H7 (cell line): Measurements from ENCODE around the gene ORAI3. TPM values are rescaled to one million over a fixed set of nuclear protein-coding genes. Genes with fewer than 3 reads are reported as not detected.

ENCODE experiments used
- DNase-seq: peaks from one replicate; pipeline ENCODE4 v3.0.0; 2012
- H3K27me3 ChIP-seq: 2 replicates; pipeline ENCODE4 v1.6.0; 2011; ENCODE audit warnings: mild to moderate bottlenecking, low read length; ENCODE audit not compliant: control insufficient read depth, insufficient read depth
- H3K36me3 ChIP-seq: replicated peaks from 2 replicates; pipeline ENCODE4 v1.5.1; 2011; ENCODE audit warnings: low read length; ENCODE audit not compliant: control insufficient read depth, insufficient read depth
- H3K4me3 ChIP-seq: 2 replicates; pipeline ENCODE4 v1.5.1; 2011; ENCODE audit warnings: low read depth, mild to moderate bottlenecking, control low read depth, low read length, moderate library complexity; ENCODE audit not compliant: insufficient read depth
- total RNA-seq: library from RNA; depleted of rRNA; stranded (reverse); fragments of >200 nt; shearing (Covaris generic); gene quantifications from 2 replicates; pipeline ENCODE4 v1.2.3, GENCODE V29; 2014

ORAI3 gene
- total RNA-seq, 1 experiment from 2014 or later = 18.4 TPM

DNA sequence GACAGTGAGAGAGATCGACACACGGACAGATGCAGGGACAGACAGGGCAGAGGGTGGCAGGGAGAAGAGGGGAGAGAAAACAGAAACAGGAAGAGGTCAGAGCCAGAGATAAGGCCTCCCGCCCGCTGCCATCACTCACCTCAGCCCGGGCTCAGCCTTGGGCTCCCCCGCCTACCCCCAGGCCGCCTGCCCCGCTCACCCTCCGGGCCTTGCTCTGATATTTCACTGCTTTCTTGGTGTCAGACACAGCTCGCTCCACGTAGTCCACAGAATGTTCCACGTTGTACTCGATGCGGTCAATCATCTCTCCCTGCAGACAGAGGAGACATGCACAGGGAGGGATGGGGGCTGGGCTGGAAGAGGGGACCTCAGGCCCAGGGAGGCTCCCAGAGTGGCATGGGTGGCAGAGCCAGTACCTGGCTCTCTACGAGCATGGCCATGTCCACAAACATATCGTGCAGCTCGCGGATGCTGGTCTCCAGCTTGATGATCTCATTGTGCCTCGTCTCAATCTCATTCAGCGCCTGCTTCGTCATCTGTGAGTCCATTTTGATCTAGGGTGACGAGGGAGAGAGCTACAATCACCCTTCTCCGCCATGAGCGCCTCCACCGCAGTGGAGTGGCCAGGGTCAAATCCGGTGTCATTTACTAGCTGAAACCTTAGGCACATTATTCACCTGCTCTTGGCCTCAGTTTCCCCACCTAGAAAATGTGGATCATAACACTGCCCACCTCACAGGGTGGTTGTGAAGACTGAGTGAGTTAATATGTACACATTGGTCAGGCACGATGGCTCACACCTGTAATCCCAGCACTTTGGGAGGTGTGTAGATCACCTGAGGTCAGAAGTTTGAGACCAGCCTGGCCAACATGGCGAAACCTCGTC lies 44.3 kb downstream of the ORAI3 start:
- H3K36me3 ChIP-seq = no peaks in the 10 kb centered on the region; the same call in 1 of the 2 replicates
- no peak for DNase-seq
- H3K27me3 ChIP-seq = no peaks in the 10 kb centered on the region; the same call in 1 of the 2 replicates
- H3K4me3 ChIP-seq = no peak overlapping the region

DNA sequence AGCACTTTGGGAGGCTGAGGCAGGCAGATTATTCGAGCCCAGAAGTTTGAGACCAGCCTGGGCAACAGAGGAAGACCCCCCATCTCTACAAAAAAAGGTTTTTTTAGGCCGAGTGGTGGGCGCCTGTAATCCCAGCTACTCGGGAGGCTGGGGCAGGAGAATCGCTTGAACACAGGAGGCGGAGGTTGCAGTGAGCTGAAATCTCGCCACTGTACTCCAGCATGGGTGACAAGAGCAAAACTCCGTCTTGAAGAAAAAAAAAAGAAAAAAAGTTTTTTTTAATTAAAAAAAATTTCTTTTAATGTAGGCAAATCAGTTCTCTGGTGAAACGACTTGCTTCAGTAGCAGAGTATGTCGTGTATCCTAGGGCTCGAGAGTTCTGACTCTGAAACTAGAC lies 47.1 kb downstream of the ORAI3 start:
- peak overlapping the region; percentile 67 for H3K4me3 ChIP-seq
- H3K27me3 ChIP-seq = no peaks in the 10 kb centered on the region; the same call in 1 of the 2 replicates
- DNase-seq = no peak
- no peaks in the 10 kb centered on the region; the same call in 1 of the 2 replicates for H3K36me3 ChIP-seq

DNA sequence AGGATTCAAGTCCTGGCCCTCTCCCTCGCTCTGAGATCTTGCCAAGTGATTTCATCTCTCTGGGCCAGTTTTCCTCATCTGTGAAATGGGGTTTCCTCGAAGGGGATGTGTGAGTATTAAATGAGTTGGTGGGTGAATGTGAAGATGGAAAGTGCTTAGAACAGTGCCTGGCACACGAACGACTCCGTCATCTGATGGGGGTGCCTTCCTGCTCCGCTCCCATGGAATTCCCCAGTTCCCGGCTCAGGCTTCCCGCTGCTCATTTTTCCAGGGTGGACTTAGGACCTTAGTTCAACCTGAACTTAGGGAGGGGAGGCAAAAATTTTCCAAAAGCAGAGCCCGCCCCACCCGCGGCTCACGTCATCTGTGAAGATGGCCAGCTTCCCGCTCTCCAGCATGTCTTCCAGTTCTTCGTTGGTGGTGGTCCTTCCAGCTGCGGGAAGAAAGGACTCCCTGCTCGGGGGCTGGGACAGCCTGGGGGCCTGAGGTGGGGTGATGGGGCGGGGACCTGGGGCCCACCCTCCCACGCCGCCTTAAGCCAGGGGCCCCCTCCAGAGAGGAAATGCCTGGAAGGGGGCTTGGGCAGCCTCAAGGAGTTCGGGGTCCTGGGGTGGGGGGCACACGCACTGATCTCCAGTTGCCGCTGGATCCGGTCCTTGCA lies 47.6 kb downstream of the ORAI3 start:
- Histone ChIP-seq H3K4me3 (peak overlapping the region; percentile 67), H3K36me3 (no peaks in the 10 kb centered on the region), H3K27me3 (no peaks in the 10 kb centered on the region; the same call in 1 of the 2 replicates)
- DNase-seq = no peak

DNA sequence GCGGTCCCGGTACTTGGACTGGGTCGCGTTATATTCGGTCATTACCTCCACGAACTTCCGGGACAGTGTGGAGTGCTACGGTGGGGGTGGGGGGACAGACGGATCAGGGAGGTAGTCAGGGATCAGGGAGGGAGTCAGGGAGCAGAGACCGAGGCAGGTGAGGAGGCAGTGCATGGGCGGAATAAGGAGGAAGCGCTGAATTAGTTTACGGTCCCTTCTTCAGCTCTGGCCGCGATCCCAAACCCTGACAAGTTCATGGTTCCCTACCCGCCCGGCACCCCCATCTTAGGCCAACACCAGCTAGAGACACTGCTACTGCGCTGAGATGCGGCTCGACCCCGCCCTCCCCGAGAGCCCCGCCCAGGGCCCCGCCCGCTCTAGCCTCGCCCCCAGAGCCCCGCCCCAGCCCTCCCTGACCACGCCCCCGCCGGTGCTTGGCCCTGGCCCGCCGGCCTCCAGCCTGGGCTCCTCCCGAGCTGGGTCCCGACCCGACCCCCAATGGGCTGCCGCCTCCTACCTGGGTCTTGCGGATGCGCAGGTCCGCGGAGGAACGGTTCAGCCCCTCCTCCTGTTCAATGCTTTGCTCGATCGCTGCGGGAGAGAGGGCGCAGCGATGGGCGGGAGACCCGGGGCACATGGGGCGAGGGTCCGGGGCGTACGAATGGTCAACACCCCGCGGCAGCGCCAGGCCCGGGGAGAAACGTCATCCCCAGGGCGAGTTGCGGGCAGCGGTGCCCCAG lies 48.3 kb downstream of the ORAI3 start:
- DNase-seq = peak; percentile 100
- no peaks in the 10 kb centered on the region for H3K36me3 ChIP-seq
- peak overlapping the region; percentile 67 for H3K4me3 ChIP-seq
- no peaks in the 10 kb centered on the region; the same call in 1 of the 2 replicates for H3K27me3 ChIP-seq

DNA sequence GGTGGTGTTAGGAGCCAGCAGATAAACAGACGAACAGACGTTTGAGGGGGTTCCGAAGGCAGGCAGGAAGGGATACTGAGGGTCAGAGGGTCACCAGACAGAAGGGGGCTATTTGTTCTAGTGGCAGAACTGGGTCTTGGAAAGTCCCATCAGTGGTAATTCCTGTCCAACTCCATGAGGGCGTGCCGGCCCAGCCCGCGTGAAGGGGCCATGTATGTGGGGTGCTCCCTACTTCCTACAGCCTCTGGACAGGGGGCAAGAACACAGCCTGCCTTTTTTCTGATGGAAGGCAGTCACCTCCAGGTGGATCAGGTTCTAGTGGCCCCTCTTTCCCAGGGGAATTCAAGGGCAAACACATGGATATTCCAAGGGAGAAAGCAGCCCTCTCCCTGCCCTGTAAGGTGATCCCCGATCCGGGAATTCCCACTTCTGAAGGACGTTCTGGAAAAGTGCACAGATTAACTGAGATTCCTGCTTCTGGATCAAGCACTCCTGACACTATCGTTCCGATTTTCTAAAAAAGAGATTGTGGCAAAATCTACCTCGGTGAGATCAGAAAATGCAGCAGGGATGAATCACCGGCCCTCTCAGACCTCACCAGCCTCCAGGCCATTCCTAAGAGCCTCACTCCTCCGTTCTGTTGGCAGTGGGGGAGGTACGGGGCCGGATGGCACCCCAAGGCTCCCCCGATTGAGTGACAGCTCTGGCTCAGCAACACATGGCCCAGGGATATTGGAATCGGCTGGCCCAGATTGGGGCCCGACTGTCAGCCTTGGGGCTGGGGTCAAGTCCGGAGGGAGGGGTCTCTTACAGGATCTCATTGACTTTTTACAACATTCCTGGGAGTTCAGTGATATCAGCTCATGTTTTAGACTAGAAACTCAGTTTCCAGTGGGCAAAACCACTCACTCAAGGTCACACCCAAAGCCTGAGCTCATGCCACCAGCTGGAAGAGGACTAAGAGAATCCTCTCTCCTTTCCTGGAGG lies 49.1 kb downstream of the ORAI3 start:
- Histone ChIP-seq H3K36me3 (no peaks in the 10 kb centered on the region), H3K27me3 (no peaks in the 10 kb centered on the region; the same call in 1 of the 2 replicates), H3K4me3 (peak overlapping the region; percentile 52)
- peak; percentile 74 for DNase-seq

DNA sequence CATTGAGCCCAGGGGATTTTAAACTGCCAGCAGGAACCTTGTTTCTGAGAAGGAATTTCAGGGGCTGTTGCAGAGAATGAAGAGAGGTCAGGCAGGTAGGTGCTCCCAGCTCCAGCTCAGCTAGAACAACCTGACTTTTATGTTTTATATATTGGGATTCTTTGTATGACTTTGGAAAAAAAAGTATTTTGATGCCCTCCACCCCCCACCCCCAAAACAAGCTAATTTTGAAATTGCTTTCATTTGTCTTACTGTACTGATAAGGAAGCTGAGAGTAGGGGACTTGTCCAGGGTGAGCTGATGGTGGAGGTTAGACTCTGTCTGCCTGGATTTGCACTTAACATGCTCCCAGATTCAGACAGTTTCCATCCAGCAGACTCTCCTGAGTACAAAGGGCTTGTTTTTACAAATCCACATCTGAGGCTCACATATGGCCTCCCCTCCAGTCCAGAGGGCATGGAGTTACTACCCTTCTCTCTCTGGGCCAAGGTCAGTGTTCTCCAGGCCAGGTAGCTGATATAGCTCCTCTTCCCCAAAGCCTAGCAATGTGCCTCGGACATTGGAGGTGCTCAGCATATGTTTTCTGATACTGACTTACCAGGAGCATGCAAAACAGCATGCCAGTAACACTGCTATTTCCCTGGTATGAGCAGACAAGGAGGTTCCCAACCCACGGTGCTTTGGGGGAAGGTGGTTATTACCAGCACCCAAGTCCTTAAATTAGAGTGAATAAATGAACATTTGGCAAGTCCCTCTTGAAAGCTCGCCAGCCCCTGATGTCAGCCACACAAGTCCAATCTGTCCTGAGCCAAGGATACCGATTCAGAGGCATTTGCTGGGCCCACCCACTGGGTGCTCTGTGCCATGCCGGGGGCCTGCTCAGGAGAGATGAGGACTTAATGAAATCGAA lies 50.2 kb downstream of the ORAI3 start:
- Histone ChIP-seq H3K4me3 (no peak overlapping the region), H3K27me3 (no peaks in the 10 kb centered on the region; the same call in 1 of the 2 replicates), H3K36me3 (no peaks in the 10 kb centered on the region)
- peak; percentile 45 for DNase-seq

DNA sequence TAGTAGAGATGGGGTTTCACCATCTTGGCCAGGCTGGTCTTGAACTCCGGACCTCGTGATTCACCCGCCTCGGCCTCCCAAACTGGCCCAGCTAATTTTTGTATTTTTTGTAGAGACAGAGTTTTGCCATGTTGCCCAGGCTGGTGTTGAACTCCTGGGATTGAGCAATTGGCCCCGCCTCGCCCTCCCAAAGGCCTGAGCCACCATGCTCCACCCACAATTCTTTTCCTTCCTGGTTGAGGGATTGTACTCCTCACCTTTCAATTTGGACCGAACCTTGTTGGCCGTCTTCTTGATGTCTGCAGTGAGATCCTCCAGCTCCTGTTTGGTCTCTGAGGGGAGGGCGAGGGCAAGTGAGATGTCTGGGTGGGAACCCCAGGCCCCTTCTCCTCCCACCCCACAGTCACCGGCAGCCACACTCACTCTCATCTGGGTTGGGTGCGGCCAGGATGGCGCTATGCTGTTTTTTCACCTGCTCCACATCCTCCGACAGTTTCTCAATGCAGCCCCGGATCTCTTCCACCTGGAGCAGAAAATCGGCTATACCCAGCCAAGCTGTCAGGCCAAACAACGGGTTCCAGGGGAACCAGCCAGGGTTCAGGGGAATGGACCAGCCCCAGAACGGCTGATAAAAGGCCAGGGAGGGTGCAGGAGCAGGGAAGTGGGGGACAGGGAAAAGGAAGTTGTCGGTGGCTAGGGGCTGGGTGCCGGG lies 52.0 kb downstream of the ORAI3 start:
- no peaks in the 10 kb centered on the region for H3K36me3 ChIP-seq
- H3K4me3 ChIP-seq = no peak overlapping the region
- DNase-seq = no peak
- H3K27me3 ChIP-seq = no peaks in the 10 kb centered on the region; the same call in 1 of the 2 replicates

DNA sequence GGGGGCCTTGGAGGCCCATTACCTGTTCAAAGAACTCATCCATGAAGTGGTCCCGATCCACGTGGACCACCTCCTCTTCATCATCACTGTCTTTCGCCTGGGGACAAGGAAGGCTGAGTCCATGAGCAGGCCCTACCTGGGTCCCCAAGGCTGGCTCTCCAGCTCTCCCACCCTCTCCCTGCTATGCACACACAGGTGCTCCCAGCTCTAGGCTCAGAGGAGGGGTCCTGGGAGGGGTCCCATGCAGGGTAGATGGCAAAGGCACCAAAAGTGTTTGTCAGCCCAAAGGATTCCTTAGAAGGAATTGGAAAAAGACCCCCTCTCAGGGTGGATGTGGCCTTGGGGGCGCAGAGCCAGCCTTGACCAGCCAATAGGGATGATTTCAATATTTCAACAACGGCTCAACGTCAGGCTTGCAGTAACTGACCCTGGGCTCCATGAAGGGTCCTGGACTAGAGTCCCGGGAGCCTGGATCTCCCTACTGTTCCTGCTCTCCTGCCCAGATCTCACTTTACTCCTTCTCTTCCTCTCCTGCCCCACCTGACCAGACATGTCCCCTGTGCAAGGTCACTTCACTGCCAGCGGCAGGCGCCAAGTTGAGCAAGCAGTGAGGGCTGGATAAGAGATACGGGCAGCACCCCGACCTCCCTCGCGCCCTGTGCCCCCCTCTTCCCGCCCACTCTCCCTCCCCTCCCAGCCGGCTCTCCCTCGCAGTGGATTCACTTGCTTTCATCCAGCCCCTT lies 52.8 kb downstream of the ORAI3 start:
- no peaks in the 10 kb centered on the region for H3K36me3 ChIP-seq
- DNase-seq = peak; percentile 57
- H3K27me3 ChIP-seq = no peaks in the 10 kb centered on the region; the same call in 1 of the 2 replicates
- H3K4me3 ChIP-seq = no peak overlapping the region

DNA sequence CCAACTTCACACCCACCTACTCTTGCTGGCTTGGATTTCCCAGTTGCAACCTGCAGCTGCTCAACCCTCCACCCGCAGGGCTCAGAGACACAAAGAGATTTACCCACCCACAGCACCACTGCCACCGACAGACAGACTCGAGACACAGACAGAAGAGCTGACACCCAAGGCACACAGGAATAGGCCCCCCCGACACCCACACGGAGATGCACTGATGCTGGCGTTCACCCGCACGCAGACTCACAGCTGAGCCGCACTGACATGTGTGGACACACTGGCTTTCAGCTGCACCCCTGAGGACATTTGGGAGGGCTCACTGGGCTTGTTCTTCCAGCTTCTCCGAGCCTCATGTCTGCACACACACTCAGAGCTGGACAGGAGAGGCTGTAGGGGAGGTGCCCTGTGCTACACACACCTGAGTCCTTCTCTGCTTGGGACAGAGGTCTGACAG lies 53.4 kb downstream of the ORAI3 start:
- H3K4me3 ChIP-seq = no peak overlapping the region
- H3K36me3 ChIP-seq = no peaks in the 10 kb centered on the region
- DNase-seq = peak; percentile 34
- no peaks in the 10 kb centered on the region; the same call in 1 of the 2 replicates for H3K27me3 ChIP-seq

DNA sequence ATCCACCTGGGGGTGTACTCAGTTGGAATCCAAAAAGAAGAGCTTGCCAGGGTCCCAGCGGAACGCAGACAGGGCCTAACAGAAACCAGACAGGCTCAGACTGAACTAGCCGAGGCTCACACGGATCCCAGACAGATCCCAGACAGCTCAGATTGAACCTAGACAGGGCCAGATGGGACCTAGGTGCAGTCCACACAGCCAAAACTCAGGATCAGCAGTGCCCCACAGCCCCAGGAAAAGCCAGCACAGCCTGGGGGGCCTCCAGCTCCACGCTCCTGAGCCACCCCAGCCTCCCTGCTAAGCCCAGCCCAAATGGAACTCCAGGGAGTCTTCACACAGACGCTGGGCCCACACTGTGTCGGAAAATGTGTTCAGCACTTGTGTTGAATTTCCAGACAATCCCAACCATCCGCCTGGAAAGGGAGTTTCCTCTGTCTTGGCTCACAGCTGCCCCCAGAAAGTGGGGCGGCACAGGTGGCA lies 54.0 kb downstream of the ORAI3 start:
- peak; percentile 35 for DNase-seq
- no peaks in the 10 kb centered on the region for H3K36me3 ChIP-seq
- no peaks in the 10 kb centered on the region; the same call in 1 of the 2 replicates for H3K27me3 ChIP-seq
- H3K4me3 ChIP-seq = no peak overlapping the region

DNA sequence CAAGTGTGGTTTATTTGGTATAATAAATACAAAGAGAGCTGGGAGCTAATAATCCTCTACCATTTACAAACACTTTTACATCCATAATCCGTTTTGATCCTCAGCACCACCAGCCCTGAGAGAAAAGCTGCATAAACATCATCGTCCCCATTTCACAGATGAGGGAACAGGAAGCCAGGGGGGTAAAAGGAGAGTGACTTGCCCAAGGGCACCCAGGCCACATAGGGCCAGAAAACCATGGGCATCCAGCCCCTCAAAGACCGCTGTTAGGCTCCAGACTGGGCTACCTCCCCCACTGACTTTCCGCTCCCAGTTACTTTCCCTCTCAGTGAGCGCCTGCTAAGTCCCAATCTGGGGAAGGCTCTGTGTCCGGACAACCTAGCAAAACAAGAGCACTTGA lies 54.9 kb downstream of the ORAI3 start:
- H3K36me3 ChIP-seq = no peaks in the 10 kb centered on the region
- H3K4me3 ChIP-seq = no peak overlapping the region
- no peaks in the 10 kb centered on the region for H3K27me3 ChIP-seq
- DNase-seq = peak; percentile 26
